Fibroblast of skin of scalp (primary cell): Measurements from ENCODE around the gene GPR61.

Experiments used
- DNase-seq: peaks from one replicate; pipeline ENCODE4 v3.0.0-alpha.2; 2013

GPR61 gene

DNA sequence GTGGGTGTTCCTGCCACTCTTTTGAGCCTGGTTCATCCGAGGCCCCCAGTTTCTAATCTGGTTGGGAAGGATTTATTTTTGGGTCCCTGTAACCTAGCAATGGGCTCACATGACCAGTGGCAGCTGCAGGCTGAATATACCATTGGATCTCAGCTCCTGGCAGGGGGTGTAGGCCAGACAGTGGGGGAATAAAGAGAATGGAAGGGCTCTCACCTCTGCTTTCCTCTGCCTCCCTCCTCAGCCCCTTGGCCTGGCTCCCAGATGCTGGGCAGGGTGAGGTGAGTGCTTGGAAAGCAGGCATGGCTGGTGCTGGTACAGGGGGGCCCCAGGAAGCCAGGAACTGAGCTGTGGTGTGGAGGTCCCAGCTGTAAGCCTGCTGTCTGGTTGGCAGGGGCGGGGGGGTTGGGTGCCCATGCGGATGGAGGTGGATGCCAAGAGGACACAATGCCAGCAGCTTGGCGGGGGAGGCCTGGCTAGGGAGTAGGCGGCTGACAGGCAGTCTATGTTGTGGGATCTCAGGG lies 3.6 kb upstream of the GPR61 start:
- DNase-seq: no peak

DNA sequence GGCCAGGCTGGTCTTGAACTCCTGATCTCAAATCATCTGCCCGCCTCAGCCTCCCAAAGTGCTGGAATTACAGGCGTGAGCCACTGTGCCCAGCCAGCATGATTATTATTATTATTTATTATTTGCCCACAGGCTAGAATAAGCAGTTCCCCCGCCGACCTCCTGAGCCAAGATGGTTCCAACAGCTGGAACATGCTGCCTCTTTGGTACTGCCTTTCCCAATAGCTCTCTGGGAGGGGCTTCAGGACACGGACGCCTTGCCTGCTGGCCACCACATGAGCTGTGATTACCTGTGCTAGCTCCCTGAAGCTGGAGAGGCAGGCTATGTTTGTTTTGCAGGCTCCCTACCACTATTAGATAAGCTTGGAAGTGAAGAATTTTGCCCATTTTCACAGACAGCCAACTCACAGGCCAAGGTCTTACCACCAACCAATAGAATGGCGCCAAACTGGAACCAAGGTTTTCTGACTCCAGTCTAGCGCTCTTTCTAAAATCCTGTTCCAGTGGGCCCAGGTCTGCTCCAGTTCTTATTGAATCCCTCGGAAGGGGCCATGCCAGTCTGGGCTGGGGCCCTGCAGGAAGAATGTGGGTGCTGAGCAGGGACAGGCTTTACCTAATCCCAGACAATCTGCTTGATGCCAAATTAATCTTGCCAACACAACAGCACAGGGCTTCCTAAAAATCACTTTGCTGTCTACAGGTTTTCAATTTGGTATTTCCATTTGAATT lies 2.1 kb upstream of the GPR61 start:
- no peak for DNase-seq

DNA sequence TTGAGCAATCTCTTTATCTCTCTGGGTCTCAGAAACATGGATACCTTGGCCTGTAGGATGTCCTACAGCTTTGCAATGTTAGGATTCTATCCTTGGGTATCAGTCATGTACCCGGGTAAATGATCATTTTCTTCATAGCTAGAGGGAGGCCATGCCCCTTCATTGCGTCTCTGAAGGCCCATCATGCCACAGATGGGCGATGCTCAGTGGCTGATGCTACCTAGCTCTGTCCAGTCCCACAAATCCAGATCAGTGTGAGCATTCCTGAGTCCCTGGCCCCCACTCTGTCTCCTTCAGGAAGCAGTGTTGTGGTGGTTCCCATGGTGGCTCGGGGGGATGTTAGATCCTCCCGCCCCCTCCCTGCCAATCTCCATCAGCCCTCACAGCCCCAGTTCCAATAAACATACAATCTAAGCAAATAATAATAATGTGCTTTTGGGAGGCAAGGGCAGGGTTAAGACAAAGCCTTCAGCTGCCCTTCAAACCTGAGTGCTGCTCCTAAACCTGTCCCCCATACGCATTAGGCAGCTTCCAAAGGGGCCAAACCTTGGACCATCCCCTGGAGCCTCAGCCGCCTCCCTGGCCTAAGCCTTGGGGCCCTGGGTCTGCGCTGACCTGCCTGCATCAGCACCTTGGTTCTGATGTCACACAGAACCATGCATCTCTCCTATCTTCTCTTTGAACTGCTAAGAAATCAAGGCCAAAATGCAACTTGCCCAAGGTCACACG lies 681 bp upstream of the GPR61 start:
- no peak for DNase-seq

DNA sequence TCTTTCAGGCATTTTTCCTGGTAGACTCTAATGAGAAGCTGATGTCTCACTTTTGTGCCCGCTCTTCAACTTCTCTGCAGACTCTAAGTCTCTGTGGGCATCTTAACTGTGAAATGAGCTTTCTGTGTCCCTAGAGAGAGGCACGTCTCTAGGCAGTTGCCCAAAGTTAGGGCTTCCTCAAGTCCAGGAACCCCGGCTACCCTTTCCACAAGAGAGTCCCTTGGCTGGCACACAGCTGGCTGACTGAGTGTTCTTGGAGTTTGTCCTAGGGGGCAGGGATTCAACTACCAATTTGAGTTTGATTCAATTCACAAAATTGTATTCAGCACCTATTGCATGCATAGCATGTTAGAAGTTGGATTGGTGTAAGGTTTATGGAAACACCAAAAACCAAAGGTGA lies 1.4 kb downstream of the GPR61 start:
- DNase-seq: no peak

DNA sequence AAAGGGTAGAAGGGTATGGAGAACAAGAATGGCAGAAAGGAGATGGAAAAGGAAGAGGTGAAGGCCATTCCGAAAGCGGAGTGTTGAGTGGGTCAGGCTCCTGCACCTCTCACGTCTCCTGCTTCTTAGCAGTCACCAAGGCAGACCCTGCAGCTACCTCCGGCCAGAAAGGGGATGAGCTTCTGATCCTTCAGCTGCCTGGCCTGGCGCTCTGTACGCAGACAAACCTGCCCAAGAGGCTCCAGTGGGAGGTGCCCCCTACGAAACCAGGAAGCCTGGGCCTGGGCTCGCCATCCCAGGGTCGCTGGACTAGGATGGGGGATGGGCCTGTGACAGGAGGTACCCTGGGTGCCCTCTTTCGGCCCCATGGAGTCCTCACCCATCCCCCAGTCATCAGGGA lies 3.0 kb downstream of the GPR61 start:
- no peak for DNase-seq

DNA sequence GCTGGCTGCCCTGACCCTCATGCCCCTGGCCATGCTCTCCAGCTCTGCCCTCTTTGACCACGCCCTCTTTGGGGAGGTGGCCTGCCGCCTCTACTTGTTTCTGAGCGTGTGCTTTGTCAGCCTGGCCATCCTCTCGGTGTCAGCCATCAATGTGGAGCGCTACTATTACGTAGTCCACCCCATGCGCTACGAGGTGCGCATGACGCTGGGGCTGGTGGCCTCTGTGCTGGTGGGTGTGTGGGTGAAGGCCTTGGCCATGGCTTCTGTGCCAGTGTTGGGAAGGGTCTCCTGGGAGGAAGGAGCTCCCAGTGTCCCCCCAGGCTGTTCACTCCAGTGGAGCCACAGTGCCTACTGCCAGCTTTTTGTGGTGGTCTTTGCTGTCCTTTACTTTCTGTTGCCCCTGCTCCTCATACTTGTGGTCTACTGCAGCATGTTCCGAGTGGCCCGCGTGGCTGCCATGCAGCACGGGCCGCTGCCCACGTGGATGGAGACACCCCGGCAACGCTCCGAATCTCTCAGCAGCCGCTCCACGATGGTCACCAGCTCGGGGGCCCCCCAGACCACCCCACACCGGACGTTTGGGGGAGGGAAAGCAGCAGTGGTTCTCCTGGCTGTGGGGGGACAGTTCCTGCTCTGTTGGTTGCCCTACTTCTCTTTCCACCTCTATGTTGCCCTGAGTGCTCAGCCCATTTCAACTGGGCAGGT lies 3.8 kb downstream of the GPR61 start:
- DNase-seq: no peak

DNA sequence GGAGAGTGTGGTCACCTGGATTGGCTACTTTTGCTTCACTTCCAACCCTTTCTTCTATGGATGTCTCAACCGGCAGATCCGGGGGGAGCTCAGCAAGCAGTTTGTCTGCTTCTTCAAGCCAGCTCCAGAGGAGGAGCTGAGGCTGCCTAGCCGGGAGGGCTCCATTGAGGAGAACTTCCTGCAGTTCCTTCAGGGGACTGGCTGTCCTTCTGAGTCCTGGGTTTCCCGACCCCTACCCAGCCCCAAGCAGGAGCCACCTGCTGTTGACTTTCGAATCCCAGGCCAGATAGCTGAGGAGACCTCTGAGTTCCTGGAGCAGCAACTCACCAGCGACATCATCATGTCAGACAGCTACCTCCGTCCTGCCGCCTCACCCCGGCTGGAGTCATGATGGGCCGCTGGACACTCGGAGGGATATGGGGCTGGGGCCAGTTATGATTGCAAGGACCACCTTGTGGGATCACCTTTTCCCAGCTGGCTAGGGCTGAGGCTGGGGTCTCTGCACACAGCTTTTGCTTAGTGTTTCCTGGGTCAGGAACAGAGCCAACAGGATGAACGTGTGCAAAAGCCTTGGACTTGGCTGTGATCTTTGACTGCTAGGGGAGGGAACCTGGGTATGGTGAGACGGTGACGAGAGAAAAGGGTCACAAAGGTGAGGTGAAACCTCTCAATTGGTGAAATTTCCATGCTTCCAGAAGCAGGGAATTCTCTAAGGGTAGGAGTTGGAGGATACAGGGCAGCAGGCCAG lies 4.5 kb downstream of the GPR61 start:
- no peak for DNase-seq

DNA sequence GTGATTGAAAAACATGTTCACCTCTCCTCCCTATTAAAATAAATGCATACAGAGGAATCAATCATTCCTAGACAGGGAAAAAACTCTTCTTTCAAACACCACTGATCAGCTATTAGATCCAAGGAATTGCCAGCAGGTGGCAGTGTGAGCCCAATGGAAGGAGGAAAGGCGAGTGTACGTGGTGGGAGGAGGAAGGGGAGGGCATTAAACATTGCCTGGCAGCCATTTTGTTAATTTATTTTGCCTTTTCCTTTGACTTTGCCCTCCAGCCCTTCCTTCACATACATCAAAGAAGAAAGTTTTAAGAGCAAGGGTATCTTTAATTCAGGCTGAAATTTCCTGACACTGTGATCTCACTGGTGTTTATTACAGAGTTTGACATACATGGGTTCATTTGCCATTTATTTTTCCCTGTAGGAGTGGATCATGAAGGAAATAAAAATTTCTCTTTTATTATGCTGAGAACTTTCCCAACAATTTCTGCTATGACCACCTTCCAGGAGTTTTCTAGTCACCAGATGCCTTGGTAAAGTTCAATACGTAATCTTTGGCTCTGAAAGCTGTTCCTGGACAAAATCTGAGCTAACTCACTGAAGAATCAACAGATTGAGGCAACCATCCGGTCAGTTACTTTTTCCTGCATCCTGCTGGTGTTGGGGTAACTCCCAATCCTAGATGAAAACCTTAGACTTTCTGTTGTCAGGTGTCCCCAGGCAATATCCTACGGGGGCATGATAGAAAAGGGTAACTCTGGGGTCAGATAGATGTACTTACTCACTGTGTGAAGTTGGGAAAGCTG lies 6.8 kb downstream of the GPR61 start:
- peak; percentile 90 for DNase-seq

DNA sequence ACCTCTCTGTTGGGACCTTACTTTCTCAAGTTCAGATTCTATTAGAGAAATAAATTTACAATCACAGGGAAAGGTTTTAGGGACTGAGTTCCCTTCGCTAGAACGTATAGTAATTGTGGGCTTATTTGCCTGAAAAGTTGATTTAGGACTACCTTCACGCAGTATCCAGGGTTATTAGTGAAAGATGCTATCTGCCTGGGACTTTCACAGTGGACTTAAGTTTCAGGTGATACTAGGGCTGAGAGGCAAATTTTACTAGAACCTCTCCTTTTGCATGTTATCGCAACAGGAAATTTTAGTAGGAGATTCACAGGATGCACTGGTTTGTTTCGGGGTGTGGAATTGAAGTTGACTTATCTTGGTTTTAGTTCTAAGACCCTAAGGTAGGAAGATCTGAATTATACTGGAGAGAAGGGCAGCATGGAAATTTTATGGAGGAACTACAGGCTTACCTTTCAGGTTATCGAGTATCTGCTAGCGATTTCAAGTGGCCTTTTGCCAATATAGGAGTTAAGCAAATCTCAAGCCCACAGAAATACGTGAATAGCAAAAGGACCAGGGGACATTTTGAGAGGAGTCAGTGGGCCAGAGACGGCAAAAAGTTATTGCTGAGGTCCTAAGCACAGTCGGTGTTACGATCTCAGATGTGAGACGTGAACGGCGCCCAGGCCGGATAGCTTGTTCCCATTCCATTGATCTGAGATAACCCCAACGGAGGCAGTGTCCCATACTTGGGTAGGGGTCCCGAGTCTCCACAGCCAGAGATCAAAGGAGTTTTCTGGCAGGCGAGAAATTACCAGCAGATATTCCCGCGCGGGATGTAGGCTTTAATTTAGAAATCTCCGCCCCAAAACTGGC lies 8.0 kb downstream of the GPR61 start:
- DNase-seq: no peak

DNA sequence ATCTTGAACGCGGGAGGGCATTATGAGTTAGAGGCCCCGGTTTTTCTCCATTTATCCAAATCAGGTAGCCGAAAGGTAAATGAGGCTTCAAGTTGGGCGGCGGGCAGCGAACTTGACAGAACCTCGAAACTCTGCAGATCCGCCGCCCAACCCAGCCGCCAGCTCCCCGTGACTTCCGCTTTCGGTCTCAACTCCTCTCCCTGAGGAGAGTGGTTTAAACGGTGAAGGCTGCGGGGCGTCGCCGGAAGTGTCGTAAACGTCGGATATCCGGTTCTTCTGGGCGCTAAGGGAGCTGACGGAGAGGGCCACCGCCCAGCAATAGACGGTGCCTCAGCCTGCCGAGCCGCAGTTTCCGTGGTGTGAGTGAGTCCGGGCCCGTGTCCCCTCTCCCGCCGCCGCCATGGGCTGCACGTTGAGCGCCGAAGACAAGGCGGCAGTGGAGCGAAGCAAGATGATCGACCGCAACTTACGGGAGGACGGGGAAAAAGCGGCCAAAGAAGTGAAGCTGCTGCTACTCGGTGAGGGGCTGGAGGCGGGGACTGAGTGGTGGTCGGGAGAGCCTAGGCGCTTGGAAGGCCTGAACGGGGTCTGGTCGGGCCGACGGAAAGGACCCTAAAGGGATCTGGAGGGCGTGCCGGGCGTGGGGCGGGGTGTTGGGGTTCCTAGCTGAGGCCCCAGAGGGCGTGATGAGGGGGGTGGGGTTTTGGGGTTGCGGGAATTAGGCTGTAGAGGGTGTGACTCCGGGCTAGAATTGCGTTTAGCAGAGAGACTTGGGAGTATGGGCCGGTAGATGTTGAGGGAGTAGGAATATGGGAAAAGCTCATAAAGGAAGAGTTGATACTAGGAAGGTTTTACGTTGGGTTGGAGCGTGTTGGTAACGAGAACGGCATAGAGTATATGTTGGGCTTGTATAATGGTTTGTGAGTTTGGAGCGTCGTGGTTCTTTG lies 8.9 kb downstream of the GPR61 start, which contains the start of gene GNAI3:
Gene GNAI3, plus strand, starts transcription at position 295 of the 947 bp plus-strand sequence. Its CDS starts 106 bp downstream, at position 401.
- DNase-seq: peak; percentile 96

DNA sequence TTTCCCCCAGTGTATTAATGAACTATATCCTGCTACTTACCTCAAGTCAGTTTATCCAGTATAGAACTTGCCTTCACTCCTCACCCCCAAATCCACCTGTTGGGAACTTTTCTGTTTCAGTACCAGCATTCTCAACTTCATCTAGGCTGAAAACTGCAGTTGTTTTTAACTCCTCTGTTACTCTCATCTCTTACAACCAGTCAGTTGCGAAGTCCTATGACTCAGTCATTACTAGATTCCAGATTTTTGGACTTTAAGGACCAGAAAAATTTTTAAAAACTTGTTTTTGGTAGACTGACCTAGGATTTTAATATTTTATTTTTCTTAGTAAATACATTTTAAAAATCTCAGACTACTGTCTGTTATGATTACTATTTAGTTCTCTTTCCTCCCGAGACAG lies 16.9 kb downstream of the GPR61 start:
- no peak for DNase-seq

DNA sequence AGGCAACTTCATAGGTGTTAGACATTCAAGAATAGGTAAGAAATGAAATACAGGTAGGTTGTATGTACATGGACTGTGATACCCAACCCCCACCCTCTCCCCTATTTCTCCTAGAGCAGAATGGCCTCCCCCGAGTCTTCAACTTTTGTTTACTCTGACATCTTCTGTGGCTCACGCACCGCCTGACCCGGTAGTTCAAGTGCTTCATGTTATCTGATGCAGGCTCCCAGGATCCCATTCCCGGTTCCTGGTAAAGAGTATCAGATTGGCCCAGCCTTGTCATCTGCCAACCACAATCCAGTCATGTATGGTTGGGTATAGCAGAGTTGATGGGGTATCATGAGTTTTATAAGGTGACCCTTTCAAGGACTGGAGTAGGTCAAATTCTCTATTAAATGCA lies 17.8 kb downstream of the GPR61 start:
- DNase-seq: no peak

DNA sequence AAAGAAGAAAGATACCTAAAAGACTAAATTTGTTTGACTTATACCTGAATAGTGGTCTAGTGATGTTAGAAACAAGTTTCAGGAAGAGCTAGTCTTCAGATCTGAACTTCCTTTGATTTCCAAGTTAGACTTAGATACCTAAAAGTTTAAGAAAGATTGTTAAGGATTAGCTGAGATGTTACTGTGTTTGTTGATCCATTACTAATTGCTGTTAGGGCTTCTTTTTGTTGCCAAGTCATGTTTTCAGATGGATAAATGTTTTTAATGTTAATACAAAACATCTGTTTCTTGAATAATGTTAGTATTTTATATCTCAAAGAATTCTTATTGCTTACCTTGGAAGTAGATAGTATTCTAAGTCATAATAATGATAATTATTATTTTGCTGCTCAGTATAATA lies 20.3 kb downstream of the GPR61 start:
- DNase-seq: no peak

DNA sequence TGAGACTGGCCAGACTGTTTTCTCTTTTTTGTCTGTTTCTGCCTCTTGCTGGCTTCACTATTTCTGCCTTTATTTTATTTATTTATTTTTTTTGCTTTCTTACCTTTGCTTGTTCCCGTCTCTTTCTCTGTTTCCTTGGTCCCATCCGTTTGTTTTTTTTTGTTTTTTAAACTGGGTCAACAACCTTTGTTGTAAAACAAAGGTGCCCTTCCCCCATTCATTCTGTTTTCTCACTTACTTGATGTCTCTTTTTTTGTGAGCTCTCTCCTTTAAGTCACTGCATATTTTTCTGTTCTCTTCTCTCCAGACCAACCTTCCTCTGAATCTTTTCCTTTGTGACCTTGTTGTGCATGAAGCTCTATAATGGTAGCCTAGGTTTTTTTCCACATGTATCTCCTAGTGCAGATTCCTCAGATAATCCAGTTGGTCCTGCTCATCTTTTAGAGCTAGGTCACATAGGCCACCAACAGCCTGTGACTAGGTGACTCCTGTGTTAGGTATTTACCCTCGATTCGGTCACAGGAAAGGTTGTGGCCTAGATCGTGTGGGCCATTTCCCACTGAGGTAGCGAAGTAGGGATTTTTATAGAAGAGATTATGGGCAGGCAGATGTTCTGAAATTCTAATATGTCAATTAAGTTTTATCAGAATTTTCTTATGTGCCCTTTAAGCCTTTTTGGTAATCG lies 24.7 kb downstream of the GPR61 start:
- DNase-seq: no peak

DNA sequence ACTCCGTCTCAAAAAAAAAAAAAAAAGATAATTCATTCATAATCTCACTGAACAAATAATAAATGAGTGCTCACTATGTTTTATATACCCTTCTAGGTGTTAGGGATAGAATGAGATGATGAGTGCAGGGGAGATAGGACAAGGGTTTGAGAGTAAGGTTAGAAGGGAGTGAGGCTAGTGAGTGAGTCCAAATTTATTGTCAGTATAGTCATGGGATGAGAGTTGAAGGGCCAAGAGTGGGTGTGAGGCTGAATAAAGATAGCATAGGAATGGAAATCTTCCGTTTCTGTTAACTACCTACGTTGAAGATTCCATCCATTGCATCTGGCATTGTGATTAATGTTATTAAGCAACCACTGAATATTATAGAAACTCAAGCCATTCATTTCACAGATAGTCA lies 25.6 kb downstream of the GPR61 start:
- no peak for DNase-seq

DNA sequence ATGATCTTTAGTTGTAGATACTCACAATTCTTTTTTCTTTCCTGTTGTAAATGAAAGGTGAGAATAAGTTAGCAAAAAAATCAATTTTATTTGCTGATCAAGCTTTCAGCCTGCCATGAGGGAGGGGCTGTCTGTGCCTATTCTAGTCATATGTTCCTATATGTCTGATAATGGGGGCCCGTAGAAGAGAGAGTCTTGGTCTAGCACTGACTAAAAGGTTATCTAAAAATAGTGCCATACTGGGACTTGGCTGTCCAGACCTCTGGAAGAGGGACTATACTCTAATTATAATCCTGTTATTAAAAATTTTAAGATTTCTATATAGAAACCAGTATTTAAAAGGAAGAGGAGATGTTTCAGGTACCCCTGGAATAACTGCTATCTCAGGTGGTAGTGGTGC lies 27.3 kb downstream of the GPR61 start:
- DNase-seq: no peak

DNA sequence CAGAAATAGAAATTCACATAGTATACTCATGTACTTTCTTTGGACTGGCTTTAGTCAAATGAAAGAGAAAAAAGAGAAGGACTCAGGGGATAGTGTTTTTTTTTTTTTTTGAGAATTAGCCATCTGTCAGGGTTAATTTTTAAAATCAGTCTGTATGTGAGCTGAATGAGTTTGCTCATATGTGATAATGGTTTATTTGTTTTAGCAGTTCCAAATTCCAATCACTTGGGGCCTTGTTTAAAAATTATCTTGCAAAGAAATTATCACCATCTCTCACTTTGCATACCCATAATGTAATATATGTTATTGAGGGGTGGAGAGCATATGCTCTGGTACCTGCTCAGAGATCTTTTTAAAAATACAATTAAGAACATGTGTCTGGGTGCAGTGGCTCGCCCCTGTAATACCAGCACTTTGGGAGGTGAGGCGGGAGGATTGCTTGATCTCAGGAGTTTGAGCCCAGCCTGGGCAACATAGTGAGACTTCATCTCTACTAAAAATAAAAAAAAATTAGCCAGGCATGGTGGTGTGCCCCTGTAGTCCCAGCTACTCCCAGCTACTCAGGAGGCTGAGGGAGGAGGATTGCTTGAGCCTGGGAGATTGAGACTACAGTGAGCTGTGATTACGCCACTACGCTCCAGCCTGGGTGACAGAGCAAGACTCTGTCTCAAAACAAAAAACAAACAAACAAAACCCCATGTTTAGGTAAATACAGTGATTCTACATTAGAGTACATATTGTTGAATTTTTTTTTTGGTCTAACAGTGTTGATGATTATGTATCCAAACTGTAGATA lies 28.4 kb downstream of the GPR61 start:
- DNase-seq: no peak

DNA sequence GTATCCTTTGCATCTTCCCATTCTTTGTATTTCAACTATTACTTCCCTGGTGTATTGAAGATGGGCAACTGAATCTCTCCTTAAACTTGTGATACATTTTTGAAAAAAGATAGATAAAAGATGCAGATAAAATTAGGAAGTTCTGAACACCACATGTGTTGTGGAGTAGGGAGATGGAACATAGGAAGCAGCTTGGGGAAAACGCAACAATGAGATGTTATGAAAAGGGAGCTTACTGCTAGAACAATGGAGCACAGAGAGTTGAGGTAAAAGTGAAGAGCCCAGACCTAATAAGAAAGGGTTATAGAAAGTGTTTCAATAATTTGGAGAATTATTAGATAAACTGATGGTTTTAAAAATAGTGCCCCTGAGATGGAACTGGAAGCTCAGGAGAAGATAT lies 29.7 kb downstream of the GPR61 start:
- no peak for DNase-seq
